ENCODE measurements around the gene ATXN1. TPM values are rescaled to one million over a fixed set of nuclear protein-coding genes. Genes with fewer than 3 reads are reported as not detected.

Gene ATXN1
- total and polyA plus RNA-seq, 2 of the 8 experiments (the other 6 are each of a cell fraction or from before 2014, with no cell fraction given), result 1.6 to 4.0 TPM

GRCh38 chr6:16345449-16346330 is 415.6 kb downstream of the ATXN1 start:
- Histone ChIP-seq H3K4me1 (replicated peaks in 1 of 4; ENCODE audit: control insufficient read depth in 3 of 4, insufficient read depth in 4 of 4, low read length in 3 of 4) (peaks cover 0 to 3% (median 0%) of the 10 kb centered on the region in 4 experiments; a peak in 2 of 7 replicates), H3K36me3 (ENCODE audit: control insufficient read depth in 2 of 4, insufficient read depth in 4 of 4, low read length in 3 of 4) (no peaks in the 10 kb centered on the region), H3K14ac (ENCODE audit: insufficient read length) (no peak overlapping the region), H4K91ac (replicated peaks; ENCODE audit: insufficient read length, low read length) (no peak overlapping the region), H2BK12ac (ENCODE audit: low read depth, low read length) (no peak overlapping the region), H2BK20ac (ENCODE audit: low read length) (no peak overlapping the region), H2BK120ac (replicated peaks; ENCODE audit: low read depth, low read length) (no peak overlapping the region), H3K23me2 (ENCODE audit: low read depth, low read length) (no peaks in the 10 kb centered on the region), H3K9me3 (ENCODE audit: insufficient read depth in 2 of 2, low read depth in 1 of 2, low read length in 1 of 2) (no peaks in the 10 kb centered on the region), H4K20me1 (replicated peaks in 1 of 2; ENCODE audit: control insufficient read depth in 1 of 2, insufficient read depth in 2 of 2, low read length in 2 of 2) (no peaks in the 10 kb centered on the region), H2AFZ (ENCODE audit: low read length) (no peak overlapping the region), H2BK15ac (ENCODE audit: low read length) (no peak overlapping the region), H3K4me2 (ENCODE audit: insufficient read depth in 1 of 2, low read depth in 2 of 2, low read length in 2 of 2) (no peak overlapping the region), H3K27ac (ENCODE audit: low read depth, low read length) (no peak overlapping the region), H3K4me3 (ENCODE audit: extremely low read depth in 1 of 4, insufficient read depth in 2 of 4, low read depth in 3 of 4, low read length in 4 of 4) (no peak overlapping the region), H4K5ac (ENCODE audit: insufficient read length, low read depth, low read length) (no peak overlapping the region), H2AK5ac (ENCODE audit: low read depth, low read length) (no peak overlapping the region), H4K8ac (ENCODE audit: extremely low read depth, insufficient read depth, low read length) (0 out of 2 replicates have a peak overlapping the region, but pooled peaks have one; percentile 38), H3K9ac (replicated peaks in 1 of 4; ENCODE audit: extremely low read depth in 1 of 4, low read depth in 3 of 4, low read length in 3 of 4) (no peak overlapping the region), H3K4ac (replicated peaks; ENCODE audit: insufficient read length, low read depth, low read length) (no peak overlapping the region), H3K79me2 (ENCODE audit: control insufficient read depth in 1 of 2, insufficient read depth in 2 of 2, low read length in 2 of 2) (no peaks in the 10 kb centered on the region), H2BK5ac (ENCODE audit: low read depth, low read length) (no peak overlapping the region), H3K79me1 (ENCODE audit: low read depth, low read length) (no peaks in the 10 kb centered on the region), H3K27me3 (replicated peaks in 1 of 4; ENCODE audit: control insufficient read depth in 3 of 4, extremely low read depth in 1 of 4, insufficient read depth in 3 of 4, low read length in 3 of 4) (no peaks in the 10 kb centered on the region), H3K23ac (ENCODE audit: insufficient read length) (no peak overlapping the region), H3K18ac (ENCODE audit: extremely low read depth, low read length) (no peak overlapping the region), H3K56ac (replicated peaks; ENCODE audit: insufficient read length, low read depth, low read length) (no peak overlapping the region)
- FAIRE-seq (no peak), DNase-seq (ENCODE audit: low read depth in 1 of 2, low spot score in 2 of 2) (no peak)
- WGBS, 2 experiments (ENCODE audit: extremely low coverage in 1 of 2, insufficient coverage in 1 of 2, insufficient read length in 1 of 2, insufficient replicate concordance in 2 of 2, low coverage in 1 of 2, low lambda C conversion rate in 2 of 2, missing lambda C conversion rate in 1 of 2), result 86% methylated on average over 16 of the region's 16 CpGs; no CpG with 5 or more reads in 1 of the 2 experiments
- TF ChIP-seq ATF2 (IDR thresholded peaks at IDR 0.05; ENCODE audit: low read length) (no peak), RNF2 (IDR thresholded peaks at IDR 0.05; ENCODE audit: borderline replicate concordance, low read depth, low read length, missing control alignments, poor library complexity, severe bottlenecking) (no peak), BACH1 (IDR thresholded peaks at IDR 0.05; ENCODE audit: low read length) (peak; percentile 81), POLR2A (IDR thresholded peaks at IDR 0.05; ENCODE audit: control extremely low read depth in 1 of 2, low read depth in 2 of 2, low read length in 2 of 2) (no peak), MAFK (IDR thresholded peaks at IDR 0.05; ENCODE audit: low read depth, low read length) (peak; percentile 54; the same call in 1 of the 2 replicates), YY1 (IDR thresholded peaks at IDR 0.05; ENCODE audit: low read depth, low read length) (peak; percentile 69; the same call in 1 of the 2 replicates), CEBPB (IDR thresholded peaks at IDR 0.05; ENCODE audit: low read depth, low read length) (no peak)
- ChIA-PET CTCF (ENCODE audit: partially characterized antibody) (interaction anchor here (7.7 kb wide), 1 partner anchor 10 kb away, joined by 84 read pairs; no protein-coding TSS in a partner anchor), POLR2A (ENCODE audit: partially characterized antibody) (no interaction called here)
